Activated T-cell treated with anti-CD3 and anti-CD28 coated beads, Interleukin-2, amount 50 U/mL, for 72 hours (primary cell): ENCODE data around the gene CATSPER1. TPM values are rescaled to one million over a fixed set of nuclear protein-coding genes. Genes with fewer than 3 reads are reported as not detected.
A peak's percentile ranks its signal among the peaks of the same experiment; 100 is the strongest.

Experiments
- ATAC-seq, 2 donors: fragments of 150-1000 bp; cut with Tn5 transposase; replicated peaks in 1 of 2; 2 replicates each; pipeline ENCODE4 v1.10.0; 2021; ENCODE audit warnings: moderate library complexity in 2 of 2, mild to moderate bottlenecking in 1 of 2
- DNase-seq, 2 donors: peaks; one replicate each; pipeline ENCODE4 v3.0.0; 2021 to 2022; ENCODE audit warnings: mixed read lengths in 1 of 2
- H3K27ac Mint-ChIP-seq: one replicate; pipeline ENCODE4 v1.8.0; 2022; ENCODE audit warnings: mild to moderate bottlenecking, moderate library complexity, mixed read lengths
- H3K27me3 Mint-ChIP-seq: one replicate; pipeline ENCODE4 v1.8.0; 2022; ENCODE audit warnings: low read depth, mixed read lengths
- H3K36me3 Mint-ChIP-seq, 2 donors: one replicate each; pipeline ENCODE4 v1.8.0; 2022; ENCODE audit warnings: mixed read lengths in 2 of 2, mild to moderate bottlenecking in 1 of 2; ENCODE audit not compliant: insufficient read depth in 2 of 2
- H3K4me1 Mint-ChIP-seq: one replicate; pipeline ENCODE4 v1.8.0; 2022; ENCODE audit warnings: low read depth, mixed read lengths
- H3K4me3 Mint-ChIP-seq, 2 donors: one replicate each; pipeline ENCODE4 v1.8.0; 2022; ENCODE audit warnings: mild to moderate bottlenecking in 2 of 2, mixed read lengths in 2 of 2, moderate library complexity in 2 of 2
- H3K9me3 Mint-ChIP-seq, 2 donors: one replicate each; pipeline ENCODE4 v1.8.0; 2022; ENCODE audit warnings: mixed read lengths in 2 of 2
- total RNA-seq, 2 donors: library from RNA; stranded (reverse); gene quantifications; one replicate each; pipeline ENCODE4 v1.2.3, GENCODE V29; 2022

CATSPER1 gene
- total RNA-seq, 2 donors from 2014 or later = 0.49 TPM; not detected in 1

DNA sequence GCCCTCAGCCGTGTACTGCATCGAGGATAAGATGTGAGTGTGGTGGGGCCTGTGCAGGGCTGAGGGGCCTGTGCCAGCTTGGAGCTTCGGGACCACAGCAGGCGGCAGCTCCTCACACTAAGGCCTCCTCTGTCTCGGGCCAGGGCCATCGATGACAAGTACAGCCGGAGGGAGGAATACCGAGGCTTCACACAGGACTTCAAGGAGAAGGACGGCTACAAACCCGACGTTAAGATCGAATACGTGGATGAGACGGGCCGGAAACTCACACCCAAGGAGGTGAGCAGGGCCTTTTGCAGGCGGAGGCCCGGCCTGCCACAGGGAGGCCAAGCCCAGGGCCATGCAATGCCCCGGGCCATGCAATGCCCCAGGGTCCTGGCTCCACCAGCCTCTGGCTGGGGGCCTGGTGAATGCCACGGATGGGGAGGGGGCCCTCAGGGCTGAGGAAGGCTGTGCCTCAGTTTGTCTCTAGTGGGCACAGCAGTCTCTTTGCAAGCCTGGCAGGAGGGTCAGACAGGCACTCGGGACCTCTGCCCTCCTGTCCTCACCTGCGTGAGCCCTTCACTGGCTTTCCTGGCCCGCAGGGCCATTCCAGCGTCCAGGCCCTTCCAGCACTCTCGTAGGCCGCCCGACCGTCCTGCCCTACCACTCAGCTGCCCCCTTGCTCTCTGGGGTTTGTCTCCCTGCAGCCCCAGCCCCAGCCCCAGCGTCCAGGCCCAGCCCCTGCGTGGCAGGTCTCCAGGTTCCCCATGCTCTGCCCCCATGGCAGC, 48.5 kb downstream of the CATSPER1 start:
- no peaks in the 10 kb centered on the region for H3K27me3 Mint-ChIP-seq

DNA sequence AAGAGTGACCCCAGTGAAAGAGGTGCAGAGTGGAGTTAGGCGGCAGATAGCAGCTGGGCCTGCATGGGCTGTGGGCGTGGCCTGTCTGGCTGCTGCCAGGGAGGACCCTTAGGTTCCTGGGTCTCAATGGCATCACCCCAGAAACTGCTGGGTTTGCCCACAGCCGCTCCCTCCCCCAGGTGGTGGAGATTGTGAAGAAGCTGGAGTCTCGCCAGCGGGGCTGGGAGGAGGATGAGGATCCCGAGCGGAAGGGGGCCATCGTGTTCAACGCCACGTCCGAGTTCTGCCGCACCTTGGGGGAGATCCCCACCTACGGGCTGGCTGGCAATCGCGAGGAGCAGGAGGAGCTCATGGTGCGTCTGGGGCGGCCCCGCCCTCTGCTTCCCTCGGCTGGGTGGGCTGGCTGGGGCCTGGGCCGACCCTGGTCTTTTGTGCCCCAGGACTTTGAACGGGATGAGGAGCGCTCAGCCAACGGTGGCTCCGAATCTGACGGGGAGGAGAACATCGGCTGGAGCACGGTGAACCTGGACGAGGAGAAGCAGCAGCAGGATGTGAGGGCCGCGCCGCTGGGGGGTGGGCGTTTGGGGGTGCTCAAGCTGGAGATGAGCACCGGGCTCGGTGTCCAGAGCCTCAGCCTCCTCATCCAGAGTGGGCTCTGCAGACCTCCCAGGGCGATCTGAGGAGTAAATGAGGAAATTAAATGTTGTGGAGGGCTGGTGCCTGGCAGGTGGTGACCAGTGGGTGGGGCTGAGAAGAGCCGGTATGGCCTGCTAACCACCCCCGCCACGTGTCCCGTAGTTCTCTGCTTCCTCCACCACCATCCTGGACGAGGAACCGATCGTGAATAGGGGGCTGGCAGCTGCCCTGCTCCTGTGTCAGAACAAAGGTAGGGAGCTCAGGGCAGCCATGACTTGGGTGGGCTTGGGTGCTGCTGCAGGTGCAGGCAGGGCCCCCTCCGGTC, 49.8 kb downstream of the CATSPER1 start:
- Mint-ChIP-seq H3K36me3 (peaks cover 6 to 29% of the 10 kb centered on the region in 2 donors), H3K4me1 (peaks cover 5% of the 10 kb centered on the region), H3K4me3 (no peak overlapping the region), H3K27me3 (no peaks in the 10 kb centered on the region), H3K27ac (no peak overlapping the region), H3K9me3 (no peaks in the 10 kb centered on the region)
- ATAC-seq (no peak), DNase-seq (no peak)

More for the DNA sequence above, 48.5 kb downstream of the CATSPER1 start:
- Mint-ChIP-seq H3K4me1 (peaks cover 5% of the 10 kb centered on the region), H3K9me3 (no peaks in the 10 kb centered on the region), H3K4me3 (no peak overlapping the region), H3K27ac (no peak overlapping the region), H3K36me3 (peaks cover 4 to 19% of the 10 kb centered on the region in 2 donors)
- no peak for DNase-seq
- ATAC-seq = no peak

DNA sequence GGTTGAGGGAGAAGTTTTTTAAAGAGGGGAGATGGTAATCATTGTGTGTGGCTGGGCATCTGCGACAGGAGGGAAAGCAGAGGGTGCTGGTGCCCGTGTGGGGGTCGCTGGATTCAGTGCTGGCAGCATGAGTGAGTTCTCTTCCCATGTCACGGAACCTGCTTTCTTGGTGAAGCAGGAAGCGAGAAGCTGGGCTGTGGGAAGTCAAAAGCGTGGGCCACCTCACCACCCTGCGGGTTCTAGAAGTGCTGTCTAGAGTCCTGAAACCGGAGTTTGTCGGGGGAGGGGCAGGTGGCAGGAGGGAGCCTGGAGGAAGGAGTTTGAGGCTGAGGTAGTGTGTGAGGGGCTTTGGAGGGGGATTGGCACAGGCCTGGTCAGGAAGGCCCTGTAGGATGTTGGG, 50.5 kb downstream of the CATSPER1 start:
- Mint-ChIP-seq H3K36me3 (peaks cover 6 to 29% of the 10 kb centered on the region in 2 donors), H3K4me1 (peaks cover 5% of the 10 kb centered on the region), H3K27me3 (no peaks in the 10 kb centered on the region), H3K9me3 (no peaks in the 10 kb centered on the region), H3K4me3 (no peak overlapping the region), H3K27ac (no peak overlapping the region)
- ATAC-seq = no peak
- DNase-seq = no peak

DNA sequence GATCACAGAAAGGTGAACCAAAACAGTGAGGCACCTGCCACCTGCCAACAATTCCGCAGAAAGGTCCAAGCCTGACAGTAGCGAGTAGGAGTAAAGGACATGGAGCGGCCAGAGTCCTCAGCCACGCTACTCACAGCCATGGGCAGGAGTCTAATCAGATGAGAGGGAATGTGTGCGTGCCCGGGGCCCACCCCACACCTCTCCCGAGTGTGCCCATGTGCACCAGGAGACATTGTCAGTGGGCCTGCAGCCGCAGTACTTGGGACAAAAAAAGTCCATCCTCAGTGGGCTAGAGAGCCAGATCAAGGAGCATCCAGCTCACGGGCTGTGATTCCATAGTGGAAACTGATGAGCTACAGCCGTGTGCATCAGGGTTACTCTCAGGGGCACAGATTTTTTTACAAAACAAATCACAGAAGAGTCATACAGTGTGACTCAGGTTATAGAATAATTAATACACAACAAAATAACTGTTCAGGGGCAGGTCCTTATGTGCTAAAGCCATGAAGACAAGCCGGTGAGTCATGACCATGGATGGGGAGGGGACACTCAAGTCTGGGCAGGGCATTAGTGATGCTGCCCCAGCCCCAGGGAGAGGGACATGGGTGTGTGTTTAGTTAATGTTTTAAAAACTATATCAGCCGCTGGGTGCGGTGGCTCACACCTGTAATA, 52.7 kb downstream of the CATSPER1 start:
- no peaks in the 10 kb centered on the region for H3K9me3 Mint-ChIP-seq
- no peak for DNase-seq
- no peaks in the 10 kb centered on the region for H3K27me3 Mint-ChIP-seq
- H3K4me3 Mint-ChIP-seq = no peak overlapping the region
- ATAC-seq = no peak
- H3K27ac Mint-ChIP-seq = no peak overlapping the region
- H3K36me3 Mint-ChIP-seq = peaks cover 10 to 32% of the 10 kb centered on the region in 2 donors
- H3K4me1 Mint-ChIP-seq = peaks cover 10% of the 10 kb centered on the region

DNA sequence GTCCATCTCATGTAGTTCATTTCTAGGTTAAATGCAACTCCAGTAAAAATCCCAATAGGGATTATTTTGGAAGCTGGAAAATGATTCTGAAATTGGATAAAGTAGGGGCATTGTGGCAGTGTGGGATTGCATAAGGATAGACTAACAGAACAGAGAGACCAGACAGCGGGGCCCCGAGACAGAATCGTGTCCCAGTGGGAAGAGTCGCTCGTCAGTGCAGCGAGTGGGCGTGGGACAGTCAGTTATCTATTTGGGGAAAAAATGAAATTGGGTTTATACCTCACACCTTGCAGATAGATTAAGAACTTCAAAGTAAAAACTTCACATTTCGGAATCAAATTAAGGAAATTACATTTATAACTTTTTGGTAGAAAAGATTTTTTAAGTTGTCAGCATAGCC, 54.2 kb downstream of the CATSPER1 start:
- H3K36me3 Mint-ChIP-seq = peaks cover 11 to 33% of the 10 kb centered on the region in 2 donors
- no peaks in the 10 kb centered on the region for H3K9me3 Mint-ChIP-seq
- no peak overlapping the region for H3K4me3 Mint-ChIP-seq
- no peaks in the 10 kb centered on the region for H3K27me3 Mint-ChIP-seq
- DNase-seq = no peak
- no peak overlapping the region for H3K27ac Mint-ChIP-seq
- peaks cover 10% of the 10 kb centered on the region for H3K4me1 Mint-ChIP-seq
- no peak for ATAC-seq

DNA sequence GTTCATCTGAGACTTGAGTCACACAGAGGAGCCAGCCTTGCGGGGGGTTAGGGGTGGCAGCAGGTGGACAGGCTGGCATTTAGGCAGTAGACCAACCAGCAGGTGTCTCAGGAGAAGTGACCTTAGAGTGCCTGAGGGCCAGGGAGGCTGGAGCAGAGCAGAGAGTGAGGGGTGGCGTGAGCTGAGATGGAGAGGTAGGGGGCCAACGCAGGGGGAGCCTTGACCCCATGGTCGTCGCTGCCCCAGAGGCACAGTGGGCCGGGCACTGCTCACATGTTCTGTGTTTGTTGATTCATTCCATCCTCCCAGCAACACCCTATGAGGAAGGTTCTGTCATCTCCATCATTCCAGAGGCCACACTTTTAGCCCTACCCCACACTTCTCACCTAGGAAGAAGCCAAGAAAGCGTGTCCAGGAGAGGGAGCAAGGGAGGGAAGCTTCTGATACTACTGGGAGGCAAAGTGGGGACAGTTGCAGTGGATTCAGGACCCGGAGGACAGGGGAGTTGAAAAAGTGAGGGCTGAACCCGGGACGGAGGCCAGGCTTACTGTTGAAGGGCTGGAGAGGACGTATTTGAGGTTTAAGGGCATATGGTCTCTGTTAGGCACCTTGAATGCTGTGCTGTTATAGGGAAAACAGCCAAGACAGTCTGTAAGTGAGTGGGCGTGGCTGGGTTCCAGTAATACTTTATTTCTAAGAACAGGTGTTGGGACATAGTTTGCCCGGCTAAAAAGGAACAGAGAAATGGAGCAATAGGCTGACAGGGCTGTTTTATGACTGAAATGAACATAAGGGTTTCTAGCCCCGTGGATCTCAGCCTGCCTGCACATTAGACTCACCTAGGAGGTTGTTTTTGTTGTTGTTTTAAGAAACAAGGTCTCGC, 57.4 kb downstream of the CATSPER1 start:
- Mint-ChIP-seq H3K36me3 (peaks cover 15 to 33% of the 10 kb centered on the region in 2 donors), H3K27me3 (no peaks in the 10 kb centered on the region), H3K4me3 (no peak overlapping the region), H3K9me3 (no peaks in the 10 kb centered on the region), H3K27ac (peak overlapping the region; percentile 13), H3K4me1 (peaks cover 9% of the 10 kb centered on the region)
- ATAC-seq = no peak
- DNase-seq = no peak

DNA sequence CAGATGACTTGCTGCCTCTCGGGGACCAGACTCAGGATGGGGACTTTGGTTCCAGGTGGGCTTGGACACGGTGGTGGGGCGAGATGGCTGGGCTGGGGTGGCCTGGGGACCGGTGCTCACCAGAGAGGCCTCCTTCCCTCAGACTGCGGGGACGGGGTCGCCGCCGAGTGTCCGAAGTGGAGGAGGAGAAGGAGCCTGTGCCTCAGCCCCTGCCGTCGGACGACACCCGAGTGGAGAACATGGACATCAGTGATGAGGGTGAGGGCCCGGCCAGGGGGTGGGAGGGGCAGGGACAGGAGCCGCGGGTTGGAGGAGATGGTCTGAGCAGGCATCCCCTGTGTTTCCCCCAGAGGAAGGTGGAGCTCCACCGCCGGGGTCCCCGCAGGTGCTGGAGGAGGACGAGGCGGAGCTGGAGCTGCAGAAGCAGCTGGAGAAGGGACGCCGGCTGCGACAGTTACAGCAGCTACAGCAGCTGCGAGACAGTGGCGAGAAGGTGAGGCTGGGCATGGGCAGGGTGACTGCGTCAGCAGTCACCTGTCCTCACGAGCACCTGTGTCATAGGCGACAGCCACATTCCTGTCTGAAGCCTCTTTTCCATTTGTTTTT, 58.8 kb downstream of the CATSPER1 start:
- ATAC-seq (no peak), DNase-seq (no peak)
- Mint-ChIP-seq H3K4me1 (peaks cover 23% of the 10 kb centered on the region), H3K27me3 (no peaks in the 10 kb centered on the region), H3K4me3 (no peak overlapping the region), H3K36me3 (peaks cover 18 to 25% of the 10 kb centered on the region in 2 donors), H3K27ac (no peak overlapping the region), H3K9me3 (no peaks in the 10 kb centered on the region)

Other genes starting within 250 kb of the CATSPER1 start
- 10 to 100 TPM; 20.0 to 22.4 TPM for gene AP5B1, start 245.5 kb downstream of the CATSPER1 start, total RNA-seq
- under 1 TPM in 1 of 2 donors, not detected in 1; 0.16 TPM for gene OVOL1, start 239.4 kb downstream of the CATSPER1 start, total RNA-seq
- 1 to 10 TPM; 2.2 to 4.6 TPM for gene SNX32, start 192.5 kb downstream of the CATSPER1 start, total RNA-seq
- 100 to 1,000 TPM; 477 to 512 TPM for gene CFL1, start 168.3 kb downstream of the CATSPER1 start, total RNA-seq
- 10 to 100 TPM; 80.6 to 94.8 TPM for gene MUS81, start 166.0 kb downstream of the CATSPER1 start, total RNA-seq
- 10 to 100 TPM; 22.4 to 26.0 TPM for gene EFEMP2, start 153.7 kb downstream of the CATSPER1 start, total RNA-seq
- gene CTSW, start 146.6 kb downstream of the CATSPER1 start, total RNA-seq = 10 to 100 TPM; 16.8 to 27.8 TPM
- gene FIBP, start 138.0 kb downstream of the CATSPER1 start, total RNA-seq = 10 to 100 TPM; 86.4 to 91.9 TPM
- gene CCDC85B, start 135.8 kb downstream of the CATSPER1 start, total RNA-seq = 10 to 100 TPM; 35.4 to 37.5 TPM
- gene FOSL1, start 126.1 kb downstream of the CATSPER1 start, total RNA-seq = 10 to 100 TPM; 11.9 to 18.8 TPM
- gene C11orf68, start 107.4 kb downstream of the CATSPER1 start, total RNA-seq = 10 to 100 TPM; 34.7 to 36.5 TPM
- gene DRAP1, start 107.1 kb downstream of the CATSPER1 start, total RNA-seq = 100 to 1,000 TPM; 126 to 145 TPM
- not detected for gene TSGA10IP, start 81.0 kb downstream of the CATSPER1 start, total RNA-seq
- gene SART1, start 64.7 kb downstream of the CATSPER1 start, total RNA-seq = 10 to 100 TPM; 63.2 to 75.9 TPM
- 10 to 100 TPM; 39.1 to 40.8 TPM for gene EIF1AD, start 24.3 kb downstream of the CATSPER1 start, total RNA-seq
- 100 to 1,000 TPM; 166 to 174 TPM for gene BANF1, start 24.0 kb downstream of the CATSPER1 start, total RNA-seq
- gene CST6, start 14.5 kb downstream of the CATSPER1 start, total RNA-seq = under 1 TPM; 0.34 to 0.79 TPM
- gene GAL3ST3, start 22.7 kb upstream of the CATSPER1 start, total RNA-seq = under 1 TPM; 0.36 to 0.42 TPM
- 100 to 1,000 TPM; 222 to 223 TPM for gene SF3B2, start 25.9 kb upstream of the CATSPER1 start, total RNA-seq
- gene PACS1, start 43.8 kb upstream of the CATSPER1 start, total RNA-seq = 100 to 1,000 TPM; 104 to 114 TPM
- 10 to 100 TPM; 51.9 to 54.8 TPM for gene KLC2, start 231.2 kb upstream of the CATSPER1 start, total RNA-seq
- gene RAB1B, start 242.2 kb upstream of the CATSPER1 start, total RNA-seq = 100 to 1,000 TPM; 127 to 139 TPM